Activated naive CD4-positive, alpha-beta T cell treated with anti-CD3 and anti-CD28 coated beads, Interleukin-2, amount 10 ng/mL, durations not matched to agents 7 days and 5 days (primary cell): ENCODE data around the gene OSBPL7.

Source experiments
- CTCF ChIA-PET: fragments of 350-600 bp; sonication (Branson Sonifier 250); formaldehyde crosslinking; loops from one replicate; lab custom pipeline; 2021; ENCODE audit warnings: antibody characterized with exemption; lab: Charles Lee
- DNase-seq: peaks from one replicate; pipeline ENCODE4 v3.0.0-alpha.2; 2020
- H3K27ac Mint-ChIP-seq: one replicate; pipeline ENCODE4 v1.8.0; 2021; ENCODE audit warnings: mild to moderate bottlenecking, moderate library complexity, mixed read lengths
- H3K27me3 Mint-ChIP-seq: one replicate; pipeline ENCODE4 v1.8.0; 2021; ENCODE audit warnings: mild to moderate bottlenecking, mixed read lengths
- H3K36me3 Mint-ChIP-seq: one replicate; pipeline ENCODE4 v1.8.0; 2021; ENCODE audit warnings: mixed read lengths
- H3K4me1 Mint-ChIP-seq: one replicate; pipeline ENCODE4 v1.8.0; 2021; ENCODE audit warnings: mixed read lengths
- H3K4me3 Mint-ChIP-seq: one replicate; pipeline ENCODE4 v1.8.0; 2021; ENCODE audit warnings: mild to moderate bottlenecking, moderate library complexity, mixed read lengths
- H3K9me3 Mint-ChIP-seq: one replicate; pipeline ENCODE4 v1.8.0; 2021; ENCODE audit warnings: mixed read lengths

The OSBPL7 gene

DNA sequence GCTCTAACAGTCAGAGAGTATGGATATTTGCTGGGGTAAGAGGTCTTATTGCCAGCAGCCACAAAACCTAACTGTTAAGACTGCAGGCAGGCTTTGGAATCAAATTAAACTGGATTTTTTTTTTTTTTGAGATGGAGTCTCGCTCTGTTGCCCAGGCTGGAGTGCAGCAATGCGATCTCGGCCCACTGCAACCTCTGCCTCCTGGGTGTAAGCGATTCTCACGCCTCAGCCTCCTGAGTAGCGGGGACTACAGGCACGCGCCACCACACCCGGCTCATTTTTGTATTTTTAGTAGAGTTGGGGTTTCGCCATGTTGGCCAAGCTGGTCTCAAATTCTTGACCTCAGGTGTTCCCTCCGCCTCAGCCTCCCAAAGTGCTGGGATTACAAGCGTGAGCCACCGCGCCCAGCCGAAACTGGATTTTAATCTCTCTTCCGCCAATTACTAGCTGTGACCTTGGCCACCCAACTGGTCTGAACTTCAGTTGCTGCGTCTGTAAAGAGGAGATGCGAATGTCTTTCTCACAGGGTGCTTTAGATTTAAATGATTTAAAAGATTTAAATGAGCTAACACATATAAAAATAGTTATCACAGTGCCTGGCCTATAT lies 8.9 kb upstream of the OSBPL7 start:
- H3K4me1 Mint-ChIP-seq = peaks cover 65% of the 10 kb centered on the region
- H3K27me3 Mint-ChIP-seq = no peaks in the 10 kb centered on the region
- CTCF ChIA-PET = interaction anchor here (1.2 to 3.0 kb wide), 5 partner anchors 8 to 116 kb away, joined by 4 to 17 read pairs (median 4); partner anchors contain the start of genes OSBPL7, SCRN2 and SP2
- H3K4me3 Mint-ChIP-seq = peak overlapping the region; percentile 82
- DNase-seq = no peak
- peaks cover 21% of the 10 kb centered on the region for H3K36me3 Mint-ChIP-seq
- H3K9me3 Mint-ChIP-seq = no peaks in the 10 kb centered on the region
- H3K27ac Mint-ChIP-seq = peak overlapping the region; percentile 89

DNA sequence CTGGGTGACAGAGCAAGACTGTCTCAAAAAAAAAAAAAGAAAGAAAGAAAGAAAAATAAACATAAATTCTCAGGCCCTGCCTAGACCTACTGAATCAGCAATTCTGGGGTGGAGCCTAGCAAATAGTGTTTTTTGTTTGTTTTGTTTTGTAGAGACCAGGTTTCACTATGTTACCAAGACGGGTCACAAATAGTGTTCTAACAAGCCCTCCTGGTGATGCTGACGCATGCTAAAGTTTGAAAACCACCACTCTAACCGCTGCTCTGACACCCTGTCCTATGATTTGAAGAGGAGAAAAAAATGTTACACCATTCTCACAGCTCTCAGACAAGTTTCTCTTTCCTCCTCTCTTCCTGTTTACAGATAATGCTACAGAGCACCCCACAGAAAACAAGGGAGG lies 8.3 kb upstream of the OSBPL7 start:
- CTCF ChIA-PET = interaction anchor here (3.0 kb wide), 1 partner anchor 8 kb away, joined by 17 read pairs; the partner anchor contains the start of gene OSBPL7
- Mint-ChIP-seq H3K9me3 (no peaks in the 10 kb centered on the region), H3K27ac (peak overlapping the region; percentile 89), H3K4me3 (peak overlapping the region; percentile 82), H3K27me3 (no peaks in the 10 kb centered on the region), H3K36me3 (peaks cover 26% of the 10 kb centered on the region), H3K4me1 (peaks cover 58% of the 10 kb centered on the region)
- peak; percentile 45 for DNase-seq

GRCh38 chr17:47823519-47823918 lies 1.9 kb upstream of the OSBPL7 start:
- no peak overlapping the region for H3K4me3 Mint-ChIP-seq
- peaks cover 36% of the 10 kb centered on the region for H3K36me3 Mint-ChIP-seq
- H3K27me3 Mint-ChIP-seq = no peaks in the 10 kb centered on the region
- H3K4me1 Mint-ChIP-seq = peaks cover 37% of the 10 kb centered on the region
- DNase-seq = no peak
- no peaks in the 10 kb centered on the region for H3K9me3 Mint-ChIP-seq
- H3K27ac Mint-ChIP-seq = no peak overlapping the region
- CTCF ChIA-PET = interaction anchor here (2.5 kb wide), 1 partner anchor 8 kb away, joined by 17 read pairs; the partner anchor contains the start of genes LRRC46 and MRPL10

GRCh38 chr17:47822785-47823184 lies 1.2 kb upstream of the OSBPL7 start:
- peaks cover 32% of the 10 kb centered on the region for H3K36me3 Mint-ChIP-seq
- no peaks in the 10 kb centered on the region for H3K9me3 Mint-ChIP-seq
- H3K27ac Mint-ChIP-seq = no peak overlapping the region
- H3K27me3 Mint-ChIP-seq = no peaks in the 10 kb centered on the region
- no peak for DNase-seq
- H3K4me1 Mint-ChIP-seq = peaks cover 33% of the 10 kb centered on the region
- H3K4me3 Mint-ChIP-seq = peak overlapping the region; percentile 41
- CTCF ChIA-PET = interaction anchor here (1.0 to 2.5 kb wide), 4 partner anchors 9 to 67 kb away, joined by 4 to 17 read pairs (median 8); partner anchors contain the start of genes LRRC46, MRPL10 and SCRN2

- Mint-ChIP-seq H3K27me3 (no peaks in the 10 kb centered on the region), H3K9me3 (no peaks in the 10 kb centered on the region), H3K36me3 (peaks cover 29% of the 10 kb centered on the region), H3K4me3 (peak overlapping the region; percentile 99), H3K27ac (peak overlapping the region; percentile 94), H3K4me1 (peaks cover 33% of the 10 kb centered on the region)
- CTCF ChIA-PET = interaction anchor here (0.6 to 2.5 kb wide), 5 partner anchors 10 to 204 kb away, joined by 3 to 17 read pairs (median 6); partner anchors contain the start of genes LRRC46, MRPL10 and SCRN2
- DNase-seq = no peak
Measured at GRCh38 chr17:47821031-47821423, 567 bp downstream of the OSBPL7 start.

DNA sequence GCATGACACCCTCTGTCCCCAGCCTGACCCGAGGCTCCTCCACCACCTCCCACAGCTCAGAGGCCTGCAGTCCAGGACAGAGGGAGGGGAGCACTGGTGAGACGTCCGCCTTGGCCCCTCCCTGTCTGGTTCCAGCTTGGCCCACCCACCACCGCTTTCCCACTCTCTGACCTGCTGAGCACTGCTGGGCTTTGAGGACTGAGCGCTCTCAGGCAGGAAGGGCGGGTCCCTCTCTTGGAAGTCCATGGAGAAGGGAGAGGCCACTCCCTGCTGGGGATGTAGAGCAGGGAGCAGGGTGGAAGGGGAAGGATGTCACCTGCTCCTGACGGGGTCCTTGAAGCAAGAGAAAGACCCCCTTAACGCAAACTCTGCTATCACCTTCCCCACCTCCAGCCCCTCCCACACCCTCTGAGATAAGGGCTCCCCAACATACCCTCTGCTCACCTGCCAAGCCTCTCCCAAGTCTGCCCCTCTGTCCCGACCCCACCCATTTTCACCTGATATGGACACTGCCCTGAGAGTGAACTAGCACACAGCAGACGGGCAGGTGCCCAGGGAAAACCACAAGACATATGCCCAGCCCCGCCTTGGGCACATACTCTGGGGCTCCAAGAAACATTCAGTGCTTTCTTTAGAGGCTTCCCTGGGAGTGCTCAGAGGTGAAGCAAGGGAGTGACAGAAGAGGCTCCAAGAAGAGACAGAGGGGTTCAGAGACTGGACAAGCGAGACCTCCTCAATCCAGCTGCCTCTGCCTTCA lies 1.4 kb downstream of the OSBPL7 start:
- Mint-ChIP-seq H3K4me1 (peaks cover 33% of the 10 kb centered on the region), H3K27ac (no peak overlapping the region), H3K9me3 (no peaks in the 10 kb centered on the region), H3K27me3 (no peaks in the 10 kb centered on the region), H3K4me3 (peak overlapping the region; percentile 99), H3K36me3 (peaks cover 30% of the 10 kb centered on the region)
- no peak for DNase-seq
- CTCF ChIA-PET = interaction anchor here (0.6 kb wide), 1 partner anchor 203 kb away, joined by 3 read pairs; no protein-coding TSS in a partner anchor

GRCh38 chr17:47819475-47819874 lies 2.1 kb downstream of the OSBPL7 start:
- DNase-seq = no peak
- no peak overlapping the region for H3K27ac Mint-ChIP-seq
- no peaks in the 10 kb centered on the region for H3K27me3 Mint-ChIP-seq
- H3K9me3 Mint-ChIP-seq = no peaks in the 10 kb centered on the region
- CTCF ChIA-PET = no interaction called here
- H3K4me3 Mint-ChIP-seq = no peak overlapping the region
- H3K36me3 Mint-ChIP-seq = peaks cover 34% of the 10 kb centered on the region
- peaks cover 33% of the 10 kb centered on the region for H3K4me1 Mint-ChIP-seq

GRCh38 chr17:47818002-47818695 lies 3.4 kb downstream of the OSBPL7 start:
- Mint-ChIP-seq H3K4me3 (no peak overlapping the region), H3K27ac (no peak overlapping the region), H3K9me3 (no peaks in the 10 kb centered on the region), H3K36me3 (peaks cover 26% of the 10 kb centered on the region), H3K4me1 (peaks cover 33% of the 10 kb centered on the region), H3K27me3 (no peaks in the 10 kb centered on the region)
- no peak for DNase-seq
- CTCF ChIA-PET = interaction anchor here (0.7 kb wide), 1 partner anchor 14 kb away, joined by 3 read pairs; no protein-coding TSS in a partner anchor

- peaks cover 30% of the 10 kb centered on the region for H3K36me3 Mint-ChIP-seq
- no peak for DNase-seq
- H3K27ac Mint-ChIP-seq = no peak overlapping the region
- no peak overlapping the region for H3K4me3 Mint-ChIP-seq
- H3K4me1 Mint-ChIP-seq = peaks cover 26% of the 10 kb centered on the region
- H3K27me3 Mint-ChIP-seq = no peaks in the 10 kb centered on the region
- no peaks in the 10 kb centered on the region for H3K9me3 Mint-ChIP-seq
- CTCF ChIA-PET = no interaction called here
Measured at GRCh38 chr17:47816947-47817346, 4.6 kb downstream of the OSBPL7 start.

GRCh38 chr17:47816111-47816735 lies 5.4 kb downstream of the OSBPL7 start:
- Mint-ChIP-seq H3K27me3 (no peaks in the 10 kb centered on the region), H3K4me3 (no peak overlapping the region), H3K36me3 (peaks cover 35% of the 10 kb centered on the region), H3K27ac (no peak overlapping the region), H3K9me3 (no peaks in the 10 kb centered on the region), H3K4me1 (peaks cover 19% of the 10 kb centered on the region)
- no peak for DNase-seq
- CTCF ChIA-PET = no interaction called here

DNA sequence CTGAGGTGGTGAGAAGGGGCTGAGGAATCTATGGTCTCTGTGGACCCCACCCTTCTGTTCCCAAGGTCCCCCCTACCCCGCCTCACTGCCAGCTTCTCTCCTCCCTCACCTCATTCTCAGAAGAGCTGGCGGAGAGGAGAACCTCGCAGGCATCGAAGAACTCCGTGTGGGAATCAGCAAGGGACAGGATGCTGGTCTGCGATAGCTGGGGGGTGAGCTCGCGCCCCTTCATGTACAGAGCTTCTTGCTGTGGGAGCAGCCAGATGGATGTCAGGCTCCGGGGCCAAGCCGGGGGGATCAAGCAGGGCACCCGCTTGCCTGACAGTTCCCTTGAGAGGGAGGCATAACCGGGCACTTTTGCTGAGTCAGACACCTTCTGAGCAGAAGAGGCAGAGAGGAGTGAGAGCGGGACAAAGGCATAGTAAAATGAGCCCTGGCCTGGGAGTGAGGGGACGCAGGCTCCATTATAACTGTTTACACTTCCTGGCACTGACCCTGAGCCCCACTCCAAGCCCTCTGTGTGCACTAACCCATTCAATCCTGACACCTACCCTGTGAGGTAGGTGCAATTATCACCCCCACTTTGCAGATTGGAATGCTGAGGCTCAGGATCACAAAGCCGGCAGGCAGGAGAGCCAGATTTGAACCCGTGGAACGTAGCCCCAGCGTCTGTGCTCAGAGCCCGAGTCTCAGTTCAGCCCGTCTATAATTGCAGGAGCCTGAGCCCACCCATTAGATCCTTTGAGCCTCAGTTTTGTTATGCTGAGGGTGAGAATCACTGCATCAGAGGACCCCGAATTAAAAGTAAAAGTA lies 6.3 kb downstream of the OSBPL7 start:
- CTCF ChIA-PET = no interaction called here
- H3K36me3 Mint-ChIP-seq = peaks cover 42% of the 10 kb centered on the region
- DNase-seq = no peak
- no peaks in the 10 kb centered on the region for H3K27me3 Mint-ChIP-seq
- peaks cover 10% of the 10 kb centered on the region for H3K4me1 Mint-ChIP-seq
- no peaks in the 10 kb centered on the region for H3K9me3 Mint-ChIP-seq
- no peak overlapping the region for H3K27ac Mint-ChIP-seq
- no peak overlapping the region for H3K4me3 Mint-ChIP-seq

GRCh38 chr17:47813512-47814031 lies 8.0 kb downstream of the OSBPL7 start:
- H3K27me3 Mint-ChIP-seq = no peaks in the 10 kb centered on the region
- no peaks in the 10 kb centered on the region for H3K4me1 Mint-ChIP-seq
- no peak for DNase-seq
- no peaks in the 10 kb centered on the region for H3K9me3 Mint-ChIP-seq
- no peak overlapping the region for H3K27ac Mint-ChIP-seq
- CTCF ChIA-PET = no interaction called here
- no peak overlapping the region for H3K4me3 Mint-ChIP-seq
- H3K36me3 Mint-ChIP-seq = peaks cover 49% of the 10 kb centered on the region

- Mint-ChIP-seq H3K27ac (no peak overlapping the region), H3K4me1 (no peaks in the 10 kb centered on the region), H3K36me3 (peaks cover 49% of the 10 kb centered on the region)
Measured at GRCh38 chr17:47813077-47813476, 8.5 kb downstream of the OSBPL7 start.

More at GRCh38 chr17:47813077-47813476, 8.5 kb downstream of the OSBPL7 start:
- H3K9me3 Mint-ChIP-seq = no peaks in the 10 kb centered on the region
- H3K27me3 Mint-ChIP-seq = no peaks in the 10 kb centered on the region
- H3K4me3 Mint-ChIP-seq = no peak overlapping the region
- DNase-seq = no peak
- CTCF ChIA-PET = interaction anchor here (1.2 kb wide), 1 partner anchor 114 kb away, joined by 4 read pairs; no protein-coding TSS in a partner anchor
